Neural progenitor cell (in vitro differentiated cells): Measurements from ENCODE around the gene PLEKHJ1. TPM values are rescaled to one million over a fixed set of nuclear protein-coding genes. Genes with fewer than 3 reads are reported as not detected.

Source experiments
- DNase-seq: peaks from one replicate; pipeline ENCODE4 v3.0.0-alpha.2; 2016; ENCODE audit warnings: low spot score
- H2AFZ ChIP-seq: fragments of 200-600 bp; sonication (generic); replicated peaks from 2 replicates; pipeline ENCODE4 v1.6.1; 2016; ENCODE audit warnings: antibody characterized with exemption
- H3F3A ChIP-seq: fragments of 200-600 bp; sonication (generic); 2 replicates; pipeline ENCODE4 v1.6.1; 2016; ENCODE audit warnings: antibody characterized with exemption, low read depth
- H3K27ac ChIP-seq: fragments of 200-600 bp; sonication (generic); 2 replicates; pipeline ENCODE4 v1.5.1; 2016; ENCODE audit warnings: mild to moderate bottlenecking
- H3K27me3 ChIP-seq: fragments of 200-600 bp; sonication (generic); 2 replicates; pipeline ENCODE4 v1.6.1; 2016; ENCODE audit warnings: mild to moderate bottlenecking, moderate library complexity
- H3K36me3 ChIP-seq: fragments of 200-600 bp; sonication (generic); 2 replicates; pipeline ENCODE4 v1.5.1; 2016
- H3K4me1 ChIP-seq: fragments of 200-600 bp; sonication (generic); 2 replicates; pipeline ENCODE4 v1.6.1; 2016; ENCODE audit warnings: mixed run types
- H3K4me2 ChIP-seq: fragments of 200-600 bp; sonication (generic); 2 replicates; pipeline ENCODE4 v1.6.1; 2016
- H3K4me3 ChIP-seq: fragments of 200-600 bp; sonication (generic); 2 replicates; pipeline ENCODE4 v1.5.1; 2016
- H3K79me2 ChIP-seq: fragments of 200-600 bp; sonication (generic); 2 replicates; pipeline ENCODE4 v1.6.1; 2016; ENCODE audit warnings: low read depth
- H3K9ac ChIP-seq: fragments of 200-600 bp; sonication (generic); 2 replicates; pipeline ENCODE4 v1.6.1; 2016
- H3K9me3 ChIP-seq: fragments of 200-600 bp; sonication (generic); 2 replicates; pipeline ENCODE4 v1.5.1; 2016; ENCODE audit warnings: low read depth
- H4K20me1 ChIP-seq: fragments of 200-600 bp; sonication (generic); 2 replicates; pipeline ENCODE4 v1.6.1; 2016; ENCODE audit warnings: low read depth
- H3K27ac Mint-ChIP-seq: 3 replicates; pipeline ENCODE4 v1.8.0; 2021; ENCODE audit warnings: mixed read lengths
- H3K27me3 Mint-ChIP-seq: 2 replicates; pipeline ENCODE4 v1.8.0; 2022; ENCODE audit warnings: low read depth, mild to moderate bottlenecking, inconsistent platforms, moderate library complexity, mixed read lengths; ENCODE audit not compliant: insufficient read depth
- H3K36me3 Mint-ChIP-seq: 3 replicates; pipeline ENCODE4 v1.8.0; 2021; ENCODE audit warnings: mixed read lengths
- H3K4me1 Mint-ChIP-seq: 3 replicates; pipeline ENCODE4 v1.8.0; 2021; ENCODE audit warnings: mixed read lengths
- H3K4me3 Mint-ChIP-seq: 3 replicates; pipeline ENCODE4 v1.8.0; 2021; ENCODE audit warnings: mild to moderate bottlenecking, moderate library complexity, mixed read lengths
- H3K9me3 Mint-ChIP-seq: 3 replicates; pipeline ENCODE4 v1.8.0; 2020; ENCODE audit warnings: mixed read lengths
- EZH2 ChIP-seq: fragments of 200-600 bp; sonication (generic); IDR thresholded peaks from 2 replicates; pipeline ENCODE4 v1.6.1; 2017; ENCODE audit warnings: antibody characterized with exemption, mild to moderate bottlenecking, moderate library complexity
- EZH2phosphoT487 ChIP-seq: fragments of 200-600 bp; sonication (generic); IDR thresholded peaks from 2 replicates; pipeline ENCODE4 v1.6.1; 2017; ENCODE audit warnings: antibody characterized with exemption
- total RNA-seq: library from RNA; depleted of rRNA; stranded (reverse); fragments of >200 nt; gene quantifications from 2 replicates; pipeline ENCODE4 v1.2.3, GENCODE V29; 2015; ENCODE audit warnings: low replicate concordance
- TF ChIP-seq, protein P1 (sequence below): fragments of 200-600 bp; sonication (generic); IDR thresholded peaks from 2 replicates; pipeline ENCODE4 v1.5.1; 2017; ENCODE audit warnings: antibody characterized with exemption, mild to moderate bottlenecking

PLEKHJ1 gene
- total RNA-seq, 1 donor from 2014 or later = 77.6 TPM

- no peaks in the 10 kb centered on the region for H3K27me3 ChIP-seq
- Mint-ChIP-seq H3K27me3 (peaks cover 6% of the 10 kb centered on the region), H3K4me3 (no peak overlapping the region), H3K36me3 (peaks cover 5% of the 10 kb centered on the region), H3K27ac (no peak overlapping the region), H3K4me1 (peaks cover 27% of the 10 kb centered on the region), H3K9me3 (no peaks in the 10 kb centered on the region)
- no peak overlapping the region for H3K27ac ChIP-seq
- peaks cover 17% of the 10 kb centered on the region for H3K4me1 ChIP-seq
- peaks cover 26% of the 10 kb centered on the region for H3F3A ChIP-seq
- H3K4me2 ChIP-seq = no peak overlapping the region
- H3K9me3 ChIP-seq = no peaks in the 10 kb centered on the region
- no peaks in the 10 kb centered on the region for H3K36me3 ChIP-seq
- H2AFZ ChIP-seq = no peak overlapping the region
- no peak for DNase-seq
- peaks cover 45% of the 10 kb centered on the region for H4K20me1 ChIP-seq
- TF ChIP-seq EZH2phosphoT487 (no peak), EZH2 (no peak)
- TF ChIP-seq, protein P1, sequence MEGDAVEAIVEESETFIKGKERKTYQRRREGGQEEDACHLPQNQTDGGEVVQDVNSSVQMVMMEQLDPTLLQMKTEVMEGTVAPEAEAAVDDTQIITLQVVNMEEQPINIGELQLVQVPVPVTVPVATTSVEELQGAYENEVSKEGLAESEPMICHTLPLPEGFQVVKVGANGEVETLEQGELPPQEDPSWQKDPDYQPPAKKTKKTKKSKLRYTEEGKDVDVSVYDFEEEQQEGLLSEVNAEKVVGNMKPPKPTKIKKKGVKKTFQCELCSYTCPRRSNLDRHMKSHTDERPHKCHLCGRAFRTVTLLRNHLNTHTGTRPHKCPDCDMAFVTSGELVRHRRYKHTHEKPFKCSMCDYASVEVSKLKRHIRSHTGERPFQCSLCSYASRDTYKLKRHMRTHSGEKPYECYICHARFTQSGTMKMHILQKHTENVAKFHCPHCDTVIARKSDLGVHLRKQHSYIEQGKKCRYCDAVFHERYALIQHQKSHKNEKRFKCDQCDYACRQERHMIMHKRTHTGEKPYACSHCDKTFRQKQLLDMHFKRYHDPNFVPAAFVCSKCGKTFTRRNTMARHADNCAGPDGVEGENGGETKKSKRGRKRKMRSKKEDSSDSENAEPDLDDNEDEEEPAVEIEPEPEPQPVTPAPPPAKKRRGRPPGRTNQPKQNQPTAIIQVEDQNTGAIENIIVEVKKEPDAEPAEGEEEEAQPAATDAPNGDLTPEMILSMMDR = no peak
- peaks cover 35% of the 10 kb centered on the region for H3K79me2 ChIP-seq
- H3K4me3 ChIP-seq = no peak overlapping the region
- no peak overlapping the region for H3K9ac ChIP-seq
Observed at GRCh38 chr19:2275588-2276428, 39.7 kb upstream of the PLEKHJ1 start.

- H3K4me2 ChIP-seq = no peak overlapping the region
- peaks cover 26% of the 10 kb centered on the region for H3F3A ChIP-seq
- TF ChIP-seq, protein P1 = peak; percentile 66
- no peak for TF ChIP-seq EZH2
- peaks cover 6% of the 10 kb centered on the region for H3K27me3 Mint-ChIP-seq
- no peaks in the 10 kb centered on the region for H3K36me3 ChIP-seq
- no peak overlapping the region for H3K4me3 ChIP-seq
- H3K36me3 Mint-ChIP-seq = peaks cover 5% of the 10 kb centered on the region
- peaks cover 53% of the 10 kb centered on the region for H4K20me1 ChIP-seq
- no peak overlapping the region for H3K27ac Mint-ChIP-seq
- no peak overlapping the region for H2AFZ ChIP-seq
- peaks cover 43% of the 10 kb centered on the region for H3K79me2 ChIP-seq
- DNase-seq = peak; percentile 85
- no peak overlapping the region for H3K4me3 Mint-ChIP-seq
- H3K27ac ChIP-seq = no peak overlapping the region
- no peaks in the 10 kb centered on the region for H3K27me3 ChIP-seq
- H3K4me1 ChIP-seq = peaks cover 17% of the 10 kb centered on the region
- H3K4me1 Mint-ChIP-seq = peaks cover 27% of the 10 kb centered on the region
- no peak overlapping the region for H3K9ac ChIP-seq
- no peaks in the 10 kb centered on the region for H3K9me3 Mint-ChIP-seq
- H3K9me3 ChIP-seq = no peaks in the 10 kb centered on the region
Observed at GRCh38 chr19:2274931-2275535, 38.9 kb upstream of the PLEKHJ1 start.

GRCh38 chr19:2274185-2274711, 38.1 kb upstream of the PLEKHJ1 start:
- no peaks in the 10 kb centered on the region for H3K36me3 ChIP-seq
- Mint-ChIP-seq H3K9me3 (no peaks in the 10 kb centered on the region), H3K27ac (peak overlapping the region; percentile 51), H3K36me3 (peaks cover 5% of the 10 kb centered on the region), H3K4me1 (peaks cover 27% of the 10 kb centered on the region), H3K27me3 (peaks cover 7% of the 10 kb centered on the region), H3K4me3 (peak overlapping the region; percentile 31)
- H3K79me2 ChIP-seq = peaks cover 51% of the 10 kb centered on the region
- peak overlapping the region; percentile 33 for H3K4me3 ChIP-seq
- no peaks in the 10 kb centered on the region for H3K9me3 ChIP-seq
- H3K27ac ChIP-seq = no peak overlapping the region
- no peak overlapping the region for H3K9ac ChIP-seq
- no peak overlapping the region for H2AFZ ChIP-seq
- TF ChIP-seq, protein P1 = no peak
- TF ChIP-seq EZH2phosphoT487 = no peak
- no peak for TF ChIP-seq EZH2
- H4K20me1 ChIP-seq = peaks cover 60% of the 10 kb centered on the region
- peak overlapping the region; percentile 87 for H3K4me2 ChIP-seq
- peaks cover 26% of the 10 kb centered on the region for H3F3A ChIP-seq
- DNase-seq = no peak
- peaks cover 17% of the 10 kb centered on the region for H3K4me1 ChIP-seq
- no peaks in the 10 kb centered on the region for H3K27me3 ChIP-seq
